Adrenal gland (tissue), 12 donors: Measurements from ENCODE around the gene MYO9A. TPM values are rescaled to one million over a fixed set of nuclear protein-coding genes. Genes with fewer than 3 reads are reported as not detected.

Source experiments
- DNase-seq, 7 donors: peaks; one replicate each; pipeline ENCODE4 v3.0.0-alpha.2; 2019 to 2020
- H3K27ac ChIP-seq, 5 donors: fragments of 200-600 bp; sonication (generic) in 4 of 5; 1 replicate in 3 of 5; 2 replicates in 2 of 5; pipeline versions ENCODE4 v1.5.1 to v1.8.0; 2016 to 2020; ENCODE audit warnings: mild to moderate bottlenecking in 1 of 5
- H3K27me3 ChIP-seq: fragments of 200-600 bp; 2 replicates; pipeline ENCODE4 v1.8.0; 2021
- H3K36me3 ChIP-seq, 2 donors: fragments of 200-600 bp; replicated peaks in 1 of 2; 1 replicate in 1 of 2; 2 replicates in 1 of 2; pipeline versions ENCODE4 v1.5.1 to v1.8.0; 2018 to 2022
- H3K4me1 ChIP-seq, 2 donors: fragments of 200-600 bp; replicated peaks in 1 of 2; 1 replicate in 1 of 2; 2 replicates in 1 of 2; pipeline versions ENCODE4 v1.5.1 to v1.8.0; 2018 to 2021
- H3K4me3 ChIP-seq, 4 donors: fragments of 200-600 bp; sonication (generic) in 3 of 4; one replicate each; pipeline ENCODE4 v1.5.1; 2016 to 2018
- H3K9me3 ChIP-seq, 3 donors: fragments of 200-600 bp; sonication (generic) in 1 of 3; replicated peaks in 1 of 3; 1 replicate in 2 of 3; 2 replicates in 1 of 3; pipeline versions ENCODE4 v1.5.1 to v1.8.0; 2016 to 2021
- POLR2A ChIP-seq, 2 donors: fragments of 450-650 bp; IDR thresholded peaks; one replicate each; pipeline ENCODE4 v1.6.1; 2017; ENCODE audit warnings: antibody characterized with exemption in 2 of 2, mild to moderate bottlenecking in 2 of 2, moderate library complexity in 1 of 2
- WGBS, 4 donors: extraction: QIAGEN DNeasy Blood & Tissue Kit in 2 of 4; methylation state at CpG; one replicate each; pipeline versions ENCODE4 v1.1.5 to v1.1.7; 2013 to 2017; 5-methylcytosine and 5-hydroxymethylcytosine counted together
- intact Hi-C, 2 donors: fragments of 100-400 bp; cut with DNase I; formaldehyde crosslinking; loops; one replicate each; pipeline versions ENCODE4 v1.14.1 to v1.15.0; 2022 to 2023
- polyA plus RNA-seq, 3 donors: library from polyadenylated mRNA; stranded (reverse); fragments of 200-250 nt in 2 of 3; fragments of 350-450 nt in 1 of 3; fragmentation: Illumina TruSeq in 1 of 3; extraction: RNeasy Lipid Tissue Mini Kit (QIAGEN cat#74804) in 1 of 3; gene quantifications; one replicate each; pipeline ENCODE4 v1.2.3, GENCODE V29; 2013 to 2014
- total RNA-seq, 9 donors: library from RNA; depleted of rRNA in 4 of 9; stranded (reverse); fragments of >200 nt in 4 of 9; fragments of 120-200 nt in 1 of 9; fragmentation: NEBNext Ultra II Directional in 1 of 9; extraction: Animal tissue kit (Norgen Biotek cat#: 25700) in 1 of 9; gene quantifications; one replicate each; pipeline versions ENCODE4 v1.1.0 to v1.2.4, GENCODE V29; 2013 to 2023
- TF ChIP-seq, protein P1 (sequence below), 6 experiments: fragments of 450-650 bp in 4 of 6; fragments of 200-600 bp in 2 of 6; sonication (generic) in 1 of 6; IDR thresholded peaks; 1 replicate in 5 of 6; 2 replicates in 1 of 6; pipeline versions ENCODE4 v1.5.1 to v1.8.0; 2016 to 2021; ENCODE audit warnings: antibody characterized with exemption in 6 of 6, mild to moderate bottlenecking in 2 of 6, moderate library complexity in 1 of 6
- donor health status: healthy with polysubstance abuse.
- donor health status: Bipolar disorder and iron deficiency.
- donor health status: DM: yes; HTN: yes; CAD: no.
- donor health status: DM: no; HTN: no; CAD: no.
- donor health status: DM: no; HTN: no; CAD: no.
- donor health status: DM: yes; HTN: yes; CAD: no.

MYO9A gene
- total and polyA plus RNA-seq, 12 donors: 3.0 to 34.0 (median 19.8) TPM

GRCh38 chr15:72011302-72011942 lies 106.5 kb downstream of the MYO9A start:
- Histone ChIP-seq H3K4me1 (no peaks in the 10 kb centered on the region), H3K9me3 (no peaks in the 10 kb centered on the region), H3K4me3 (no peak overlapping the region), H3K27me3 (no peaks in the 10 kb centered on the region), H3K27ac (no peak overlapping the region), H3K36me3 (no peaks in the 10 kb centered on the region)
- WGBS, 4 donors: 96 to 98% (median 97%) methylated on average over 2 of the region's 2 CpGs
- TF ChIP-seq POLR2A (IDR thresholded peaks at IDR 0.05): no peak
- TF ChIP-seq, protein P1, sequence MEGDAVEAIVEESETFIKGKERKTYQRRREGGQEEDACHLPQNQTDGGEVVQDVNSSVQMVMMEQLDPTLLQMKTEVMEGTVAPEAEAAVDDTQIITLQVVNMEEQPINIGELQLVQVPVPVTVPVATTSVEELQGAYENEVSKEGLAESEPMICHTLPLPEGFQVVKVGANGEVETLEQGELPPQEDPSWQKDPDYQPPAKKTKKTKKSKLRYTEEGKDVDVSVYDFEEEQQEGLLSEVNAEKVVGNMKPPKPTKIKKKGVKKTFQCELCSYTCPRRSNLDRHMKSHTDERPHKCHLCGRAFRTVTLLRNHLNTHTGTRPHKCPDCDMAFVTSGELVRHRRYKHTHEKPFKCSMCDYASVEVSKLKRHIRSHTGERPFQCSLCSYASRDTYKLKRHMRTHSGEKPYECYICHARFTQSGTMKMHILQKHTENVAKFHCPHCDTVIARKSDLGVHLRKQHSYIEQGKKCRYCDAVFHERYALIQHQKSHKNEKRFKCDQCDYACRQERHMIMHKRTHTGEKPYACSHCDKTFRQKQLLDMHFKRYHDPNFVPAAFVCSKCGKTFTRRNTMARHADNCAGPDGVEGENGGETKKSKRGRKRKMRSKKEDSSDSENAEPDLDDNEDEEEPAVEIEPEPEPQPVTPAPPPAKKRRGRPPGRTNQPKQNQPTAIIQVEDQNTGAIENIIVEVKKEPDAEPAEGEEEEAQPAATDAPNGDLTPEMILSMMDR (IDR thresholded peaks at IDR 0.05): no peak
- no peak for DNase-seq
- intact Hi-C loops: no loop called here

- Histone ChIP-seq H3K27me3 (no peaks in the 10 kb centered on the region), H3K4me1 (no peaks in the 10 kb centered on the region), H3K4me3 (no peak overlapping the region), H3K36me3 (no peaks in the 10 kb centered on the region), H3K9me3 (no peaks in the 10 kb centered on the region), H3K27ac (no peak overlapping the region)
- WGBS, 4 donors: 94 to 98% (median 97%) methylated on average over 2 of the region's 2 CpGs
- no peak for TF ChIP-seq POLR2A (IDR thresholded peaks at IDR 0.05)
- TF ChIP-seq, protein P1 (IDR thresholded peaks at IDR 0.05): no peak
- no peak for DNase-seq
- intact Hi-C loops: no loop called here
Observed at GRCh38 chr15:72009222-72009621, 108.7 kb downstream of the MYO9A start.

DNA sequence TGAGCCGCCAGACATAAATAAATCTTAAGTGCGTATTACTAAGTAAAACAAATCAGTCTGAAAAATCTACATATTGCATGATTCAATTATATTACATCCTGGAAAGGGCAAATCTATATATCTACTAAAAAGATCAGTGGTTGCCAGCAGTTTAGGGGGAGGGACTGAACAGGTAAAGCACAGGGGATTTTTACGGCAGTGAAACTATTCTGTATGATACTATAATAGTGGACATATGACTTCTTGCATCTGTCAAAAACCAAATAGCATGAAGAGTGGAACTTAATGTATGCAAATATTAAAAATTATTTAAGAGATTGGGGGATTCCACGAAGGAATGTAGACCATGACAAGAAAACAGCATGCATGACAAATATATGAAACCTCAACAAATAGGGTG lies 111.6 kb downstream of the MYO9A start:
- Histone ChIP-seq H3K36me3 (no peaks in the 10 kb centered on the region), H3K27ac (no peak overlapping the region), H3K4me1 (no peaks in the 10 kb centered on the region), H3K9me3 (no peaks in the 10 kb centered on the region), H3K27me3 (no peaks in the 10 kb centered on the region), H3K4me3 (no peak overlapping the region)
- 89 to 98% (median 92%) methylated on average over 4 of the region's 4 CpGs for WGBS, 4 donors
- intact Hi-C loops: no loop called here
- TF ChIP-seq, protein P1 (IDR thresholded peaks at IDR 0.05): no peak
- TF ChIP-seq POLR2A (IDR thresholded peaks at IDR 0.05): no peak
- DNase-seq: no peak

DNA sequence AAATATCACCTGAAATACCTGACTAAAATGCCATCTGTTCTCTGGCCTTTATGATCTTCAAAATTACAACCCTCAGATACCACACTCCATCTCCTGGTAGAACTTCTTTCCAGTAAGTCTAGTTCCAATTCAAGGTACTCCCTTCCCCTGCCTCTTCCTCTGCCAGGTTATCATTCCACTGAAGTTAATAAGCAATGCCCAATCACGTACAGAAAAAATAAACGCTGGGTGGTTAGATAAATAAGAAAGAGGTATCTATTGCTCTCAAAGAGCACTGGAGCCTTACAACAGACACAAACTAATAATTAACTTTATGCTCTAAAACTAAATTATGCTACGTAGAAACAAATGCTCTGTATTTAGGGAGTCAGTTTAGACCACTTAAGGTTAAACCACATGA lies 112.5 kb downstream of the MYO9A start:
- intact Hi-C loops: no loop called here
- Histone ChIP-seq H3K27me3 (no peaks in the 10 kb centered on the region), H3K4me1 (no peaks in the 10 kb centered on the region), H3K4me3 (no peak overlapping the region), H3K36me3 (no peaks in the 10 kb centered on the region), H3K9me3 (no peaks in the 10 kb centered on the region), H3K27ac (no peak overlapping the region)
- WGBS, 4 donors: 83 to 97% (median 93%) methylated on average over 3 of the region's 3 CpGs
- TF ChIP-seq POLR2A (IDR thresholded peaks at IDR 0.05): no peak
- TF ChIP-seq, protein P1 (IDR thresholded peaks at IDR 0.05): no peak
- no peak for DNase-seq
